GM18951 (cell line): Measurements from ENCODE around the gene SLC38A4.

ENCODE experiments used
- POLR2A ChIP-seq: IDR thresholded peaks from 4 replicates; pipeline ENCODE4 v1.6.1; 2011; ENCODE audit warnings: mild to moderate bottlenecking; ENCODE audit not compliant: insufficient read length, insufficient read depth; ENCODE audit errors: extremely low read depth
- in situ Hi-C: fragments of 300-500 bp; cut with MboI; formaldehyde crosslinking; loops from one replicate; pipeline ENCODE4 v1.12.0; 2022; ENCODE audit warnings: low sequenced_read_pairs, mixed read lengths, inconsistent platforms; ENCODE audit not compliant: unreplicated experiment

The SLC38A4 gene

DNA sequence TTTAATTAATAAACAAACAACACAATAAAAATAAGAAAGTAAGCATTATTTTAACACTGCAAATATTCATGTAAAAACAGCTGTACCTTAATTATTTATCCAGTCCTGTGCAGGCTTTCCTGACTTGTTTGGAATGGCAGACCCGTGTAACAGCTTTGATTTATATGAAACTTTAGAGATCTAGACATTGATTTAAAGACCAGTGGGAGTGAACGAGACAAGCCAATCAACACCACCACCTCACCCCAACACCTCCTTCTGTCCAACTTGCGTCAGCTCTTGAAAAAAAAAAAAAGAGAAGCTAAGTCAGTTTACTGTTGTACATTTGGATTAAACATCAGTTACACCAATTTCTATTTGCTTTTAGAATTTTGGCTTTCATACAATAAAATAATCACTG, 22.3 kb downstream of the SLC38A4 start:
- no peak for TF ChIP-seq POLR2A
- in situ Hi-C loops, result no loop called here

DNA sequence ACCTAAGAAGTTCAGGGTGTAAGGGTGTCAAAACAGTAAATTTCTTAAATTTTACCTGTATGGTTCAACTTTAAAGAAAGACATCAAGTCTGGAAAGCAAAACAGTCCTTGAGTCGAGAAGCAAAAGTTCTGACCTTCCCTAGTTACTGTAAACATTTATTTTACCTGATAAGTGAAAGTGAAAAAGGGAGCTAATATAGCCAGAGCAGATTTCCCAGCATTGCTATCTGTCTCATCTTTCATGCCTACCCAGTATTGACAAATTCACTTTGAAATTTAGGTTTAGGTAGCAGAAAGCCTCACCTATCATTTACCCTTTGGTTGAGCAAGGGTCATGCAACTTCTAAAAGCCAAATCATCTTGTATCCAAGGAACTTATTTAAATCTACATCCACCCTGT, 24.5 kb downstream of the SLC38A4 start:
- in situ Hi-C loops, result no loop called here
- no peak for TF ChIP-seq POLR2A

DNA sequence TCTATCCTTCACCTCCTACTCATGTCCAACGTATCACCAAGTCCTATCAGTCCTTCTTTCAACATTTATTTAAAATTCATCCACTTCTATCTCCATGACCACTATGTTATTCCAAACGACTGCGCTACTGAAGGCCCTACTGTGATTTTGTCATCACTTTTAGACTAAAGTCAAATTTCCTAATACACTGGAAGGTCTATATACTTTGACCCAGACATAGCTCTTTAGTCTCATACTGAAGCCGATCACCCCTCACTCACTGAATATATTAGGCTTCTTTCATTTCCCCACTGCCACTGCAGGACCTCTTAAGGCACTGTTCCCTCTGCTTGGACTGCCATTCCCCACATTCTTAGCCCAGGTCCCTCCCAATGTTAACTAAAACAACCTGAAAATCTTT, 25.6 kb downstream of the SLC38A4 start:
- TF ChIP-seq POLR2A, result no peak
- in situ Hi-C loops, result no loop called here

DNA sequence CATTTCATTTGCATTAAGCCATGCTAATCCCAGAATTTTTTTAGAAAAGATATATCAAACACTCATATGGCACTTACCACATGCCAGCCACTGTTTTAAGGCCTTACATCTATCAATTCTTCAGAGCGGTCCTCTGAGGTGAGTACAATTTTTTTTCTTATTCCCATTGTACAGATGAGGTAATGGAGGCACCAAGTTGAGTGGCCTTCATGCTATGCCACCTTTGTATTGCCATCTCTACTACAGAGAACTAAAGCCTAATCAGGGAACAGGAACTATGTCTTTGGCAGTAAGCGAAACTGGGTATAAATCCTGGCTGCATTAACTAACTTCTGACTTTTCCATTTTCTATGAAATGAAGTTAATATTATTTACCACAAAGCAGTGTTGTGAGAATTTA, 27.1 kb downstream of the SLC38A4 start:
- in situ Hi-C loops, result no loop called here
- TF ChIP-seq POLR2A, result no peak

DNA sequence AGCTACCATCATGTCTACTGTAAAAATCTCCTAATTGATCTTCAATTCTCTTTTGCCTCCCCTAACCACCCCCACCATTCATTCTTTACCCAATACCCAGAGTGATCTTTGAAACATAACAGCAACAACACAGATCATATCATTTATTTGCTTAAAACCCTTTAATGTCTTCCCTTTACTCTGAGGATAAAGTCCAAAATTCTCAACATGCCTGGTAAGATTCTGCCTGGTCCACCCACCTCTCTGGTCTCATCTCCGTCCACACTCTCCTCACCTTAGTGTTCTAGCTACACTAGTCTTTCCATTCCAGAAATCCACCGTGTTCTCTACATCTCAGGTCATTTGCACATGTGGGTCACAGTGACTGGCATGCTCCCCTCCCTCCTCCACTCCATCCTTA, 27.7 kb downstream of the SLC38A4 start:
- in situ Hi-C loops, result no loop called here
- TF ChIP-seq POLR2A, result no peak

DNA sequence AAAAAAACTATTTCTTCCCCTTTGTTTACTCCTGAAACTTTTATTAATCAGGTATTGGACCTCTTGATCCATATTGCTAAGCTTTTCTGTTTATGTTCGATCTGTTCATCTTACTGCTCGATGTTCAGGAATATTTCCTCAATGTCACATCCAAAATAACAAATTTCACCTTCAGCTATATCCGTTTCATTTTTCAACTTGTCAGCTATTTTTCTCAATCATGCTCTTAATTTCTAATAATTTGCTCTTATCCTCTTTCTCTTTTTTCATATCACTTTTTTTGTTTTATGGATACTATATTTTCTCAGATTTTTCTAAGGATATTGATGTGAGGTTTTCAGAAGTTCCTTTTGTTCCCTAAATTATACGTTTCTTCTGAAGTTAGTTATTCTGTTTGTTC, 29.8 kb downstream of the SLC38A4 start:
- in situ Hi-C loops, result no loop called here

DNA sequence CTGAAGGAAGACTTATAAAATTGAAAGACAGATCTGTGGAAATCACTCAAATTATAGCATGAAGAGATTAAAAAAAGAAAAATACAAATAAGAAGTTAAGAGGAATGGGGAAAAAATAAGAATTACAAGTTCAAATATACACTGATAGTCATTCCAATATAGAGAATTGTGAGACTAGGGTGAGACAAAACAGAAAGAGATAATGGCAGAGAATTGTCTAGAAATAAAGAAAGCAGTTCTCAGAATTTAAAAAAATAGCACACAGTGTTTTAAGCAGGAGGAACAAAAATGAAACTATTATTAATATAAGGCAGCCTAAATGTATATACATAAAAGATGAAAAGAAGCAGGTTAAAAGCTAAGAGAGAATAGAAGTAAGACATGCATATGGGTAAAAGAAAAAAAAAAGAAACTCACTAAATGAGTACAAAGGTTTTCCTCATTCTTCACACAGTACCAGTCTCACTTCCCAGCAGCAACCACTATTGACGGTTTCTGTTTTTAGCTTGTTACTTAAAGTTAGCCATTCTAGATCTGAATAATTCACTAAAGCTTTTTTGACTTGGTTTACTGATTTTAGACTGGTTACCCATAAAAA, 31.1 kb downstream of the SLC38A4 start:
- in situ Hi-C loops, result no loop called here
- TF ChIP-seq POLR2A, result no peak

More for the DNA sequence above, 29.8 kb downstream of the SLC38A4 start:
- no peak for TF ChIP-seq POLR2A

DNA sequence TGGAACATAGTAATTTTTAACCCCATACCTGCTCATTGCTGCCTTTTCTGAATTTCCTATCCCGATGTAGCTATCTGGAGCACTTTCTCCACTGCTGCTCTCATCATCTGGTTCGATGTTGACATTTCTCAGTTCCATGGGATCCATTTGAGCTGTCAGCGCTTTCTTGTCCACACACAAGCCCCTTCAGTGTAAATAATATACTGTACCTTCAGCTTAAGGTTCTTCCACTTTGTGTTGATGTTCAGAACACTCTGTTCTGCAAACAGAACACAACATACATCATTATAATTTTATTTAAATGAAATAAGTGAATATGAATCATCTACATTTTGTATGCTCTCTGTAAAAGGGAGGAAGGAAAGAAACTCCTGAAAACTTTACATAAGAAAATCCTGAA, 32.9 kb downstream of the SLC38A4 start:
- no peak for TF ChIP-seq POLR2A
- in situ Hi-C loops, result no loop called here

DNA sequence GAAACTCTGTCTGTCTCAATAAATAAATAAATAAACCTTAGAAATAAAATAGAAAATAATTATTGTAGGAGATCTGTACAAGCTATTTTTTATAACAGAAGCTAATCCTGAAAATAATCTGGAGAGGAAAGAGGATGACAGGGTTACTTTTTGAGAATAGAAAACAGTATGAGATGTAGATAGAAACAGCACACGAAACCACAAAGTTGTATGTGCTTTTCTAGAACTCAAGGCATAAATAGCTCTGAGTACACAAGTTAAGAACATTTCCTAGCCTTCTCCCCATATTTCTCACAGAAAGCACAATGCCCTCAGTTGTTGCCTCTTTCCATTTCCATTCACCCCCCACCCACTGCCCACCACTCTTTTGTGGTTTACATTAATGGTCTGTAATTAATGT, 35.7 kb downstream of the SLC38A4 start:
- no peak for TF ChIP-seq POLR2A
- in situ Hi-C loops, result no loop called here

DNA sequence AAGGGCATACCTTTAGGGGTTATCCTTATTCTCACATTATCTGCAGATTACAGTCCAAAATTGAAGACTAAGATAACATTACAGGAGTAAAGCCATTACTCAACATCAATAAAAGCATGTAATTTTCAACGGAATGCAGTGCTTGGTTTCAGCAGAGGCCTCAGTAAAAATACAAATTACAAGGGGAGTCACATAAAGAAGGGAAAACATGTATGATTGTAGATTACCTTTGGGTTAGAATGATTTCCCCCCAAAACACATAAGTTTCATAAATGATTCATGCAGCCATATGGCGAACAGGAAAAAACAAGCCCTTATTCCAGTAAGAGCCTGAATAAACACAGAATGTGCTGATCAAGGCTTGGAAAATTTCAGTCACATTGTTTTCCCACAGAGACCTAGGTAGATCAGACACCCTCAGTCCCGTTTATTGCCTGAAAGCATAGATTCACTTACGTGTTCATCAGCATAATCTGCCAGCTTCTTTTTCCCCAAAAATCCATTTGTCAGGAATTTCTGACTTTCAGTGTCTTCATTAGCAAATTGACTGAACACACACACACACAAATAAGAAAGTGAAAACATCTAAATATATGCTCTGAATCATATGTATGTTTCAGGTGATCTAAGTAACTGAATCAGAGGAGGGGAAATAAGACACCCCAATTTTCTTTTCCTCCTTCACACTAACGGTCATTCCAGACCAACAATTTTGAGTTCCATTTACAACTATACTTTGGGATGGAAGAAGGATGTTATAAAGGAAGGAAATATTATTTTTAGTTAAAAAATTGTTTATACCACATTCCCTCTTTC, 37.5 kb downstream of the SLC38A4 start:
- in situ Hi-C loops, result no loop called here
- TF ChIP-seq POLR2A, result no peak

DNA sequence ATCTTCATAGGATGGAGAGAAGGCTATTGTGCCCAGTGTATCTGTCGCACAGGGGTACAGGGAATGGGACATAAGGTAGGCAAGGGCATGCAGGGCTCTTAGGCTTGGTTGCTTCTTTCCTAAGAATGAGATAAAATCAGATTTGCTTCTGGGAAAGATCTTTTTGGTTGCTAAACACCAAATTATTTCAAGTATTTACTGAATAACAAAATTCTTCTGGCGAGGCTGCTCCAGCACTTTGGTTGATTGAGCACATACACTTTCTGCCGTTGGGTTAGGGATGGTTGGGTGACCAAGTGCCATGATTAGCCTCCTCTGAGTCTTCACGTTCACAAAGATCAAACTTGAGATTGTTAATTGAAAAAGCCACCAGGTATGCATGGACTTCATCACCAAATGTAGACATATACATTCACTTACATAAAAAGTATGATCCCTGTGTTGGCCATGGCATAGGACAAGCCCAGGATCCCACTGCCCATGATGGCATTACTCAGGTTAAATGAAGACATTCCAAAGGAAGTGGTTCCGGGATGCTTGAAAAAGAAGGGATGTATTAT, 38.2 kb downstream of the SLC38A4 start:
- TF ChIP-seq POLR2A, result no peak
- in situ Hi-C loops, result no loop called here

DNA sequence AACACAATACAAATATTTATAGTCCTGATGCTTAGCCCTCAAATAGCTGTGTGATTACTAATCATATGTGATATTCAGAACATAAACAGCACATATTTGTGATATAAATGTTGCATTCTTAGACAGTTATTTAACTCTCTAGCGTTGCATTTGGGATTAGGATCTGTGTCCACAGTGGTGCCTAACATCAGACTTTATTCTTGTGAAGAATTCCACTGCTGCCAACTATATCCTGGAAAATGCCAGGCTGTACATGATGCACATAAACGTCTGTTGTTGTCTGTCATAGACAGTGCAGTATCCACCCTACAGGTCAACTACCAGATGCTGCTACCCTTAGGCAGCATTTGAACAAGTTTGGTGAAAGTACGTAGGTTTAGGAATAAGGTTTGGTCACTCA, 39.0 kb downstream of the SLC38A4 start:
- TF ChIP-seq POLR2A, result no peak
- in situ Hi-C loops, result no loop called here

DNA sequence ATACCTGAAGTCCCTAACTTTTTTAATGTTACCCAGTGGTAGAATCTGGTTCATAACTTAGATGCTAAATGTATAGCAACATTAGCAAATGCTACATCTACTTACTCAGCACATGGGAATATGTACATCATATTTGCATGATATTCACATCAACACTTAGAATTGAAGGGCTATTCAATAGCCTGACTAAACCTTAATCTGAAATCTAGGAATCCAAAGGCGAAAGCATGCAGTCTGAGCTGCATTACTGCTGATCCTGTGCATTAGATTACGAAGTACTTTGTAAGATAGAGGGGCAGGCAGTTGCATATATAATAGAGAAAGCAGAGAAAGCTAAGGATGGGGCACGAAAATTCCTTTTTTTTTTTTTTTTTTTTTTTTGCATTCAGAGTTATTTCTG, 40.4 kb downstream of the SLC38A4 start:
- in situ Hi-C loops, result no loop called here
- TF ChIP-seq POLR2A, result no peak

DNA sequence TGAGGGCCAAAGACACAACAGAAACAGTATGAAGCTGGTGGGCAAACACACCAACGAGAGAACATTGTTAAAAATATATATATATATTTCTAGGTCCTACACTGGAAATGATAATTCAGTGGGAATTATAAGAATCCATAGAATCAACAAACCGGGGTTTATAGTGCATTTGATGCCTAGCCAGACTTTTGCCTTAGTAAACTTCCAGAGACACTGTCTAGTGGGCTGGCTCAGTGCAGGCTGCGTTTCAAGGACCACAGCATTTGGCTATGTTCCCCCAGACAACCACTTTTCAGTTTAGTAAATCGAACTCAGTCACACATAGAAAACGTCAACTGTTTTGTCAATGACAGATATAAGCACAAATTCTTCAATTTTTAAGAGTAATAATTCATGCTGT, 41.9 kb downstream of the SLC38A4 start:
- no peak for TF ChIP-seq POLR2A
- in situ Hi-C loops, result no loop called here
